Suprapubic skin (tissue), 3 donors: ENCODE data around the gene CTNNA3.

Experiments used
- CTCF ChIP-seq, 2 donors: fragments of 200-600 bp in 1 of 2; fragments of 450-650 bp in 1 of 2; sonication (generic) in 1 of 2; IDR thresholded peaks; one replicate each; pipeline ENCODE4 v1.5.1; 2016 to 2019; ENCODE audit warnings: antibody characterized with exemption in 2 of 2, mild to moderate bottlenecking in 1 of 2, moderate library complexity in 1 of 2
- EP300 ChIP-seq: sonication (generic); formaldehyde crosslinking; IDR thresholded peaks from one replicate; pipeline ENCODE4 v1.6.1; 2017; ENCODE audit warnings: antibody characterized with exemption

DNA sequence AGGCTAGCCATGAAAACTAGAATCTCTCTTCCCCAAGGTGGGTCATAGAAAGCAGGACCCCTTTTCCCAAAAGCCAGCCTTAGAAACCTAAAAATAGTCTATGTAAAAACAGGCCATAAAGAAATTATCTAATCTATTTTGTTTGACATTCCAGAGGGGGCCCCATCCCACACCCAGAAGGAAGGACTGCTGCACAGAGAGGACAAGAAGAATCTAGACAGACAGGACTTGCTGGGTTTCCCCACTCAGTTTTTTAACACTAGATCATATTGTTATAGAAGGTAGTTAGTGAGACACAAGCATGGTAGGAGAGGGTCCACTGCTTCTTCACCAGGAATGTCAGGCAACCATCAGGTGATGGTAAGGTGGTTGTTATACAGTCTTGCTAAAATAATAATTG is 413.1 kb downstream of the CTNNA3 start:
- TF ChIP-seq EP300, result no peak
- TF ChIP-seq CTCF (IDR thresholded peaks at IDR 0.05), result no peak
